Body of pancreas (tissue), 4 donors: ENCODE data around the gene ARL8B. TPM values are rescaled to one million over a fixed set of nuclear protein-coding genes. Genes with fewer than 3 reads are reported as not detected.
"Not testable (repeated sequence)": the region's sequence is repeated elsewhere in the genome, so short reads cannot be mapped to it uniquely, and the experiment has no call there.

Experiments used
- ATAC-seq: fragments of 150-250 bp; one replicate; pipeline ENCODE4 v1.9.1; 2016
- DNase-seq, 4 donors: peaks; one replicate each; pipeline ENCODE4 v3.0.0-alpha.2; 2019
- H3K27ac ChIP-seq, 4 donors: fragments of 200-600 bp; sonication (generic); 1 replicate in 3 of 4; 2 replicates in 1 of 4; pipeline versions ENCODE4 v1.5.1 to v1.6.1; 2016 to 2019; ENCODE audit warnings: mild to moderate bottlenecking in 1 of 4, mixed read lengths in 1 of 4, moderate library complexity in 1 of 4
- H3K27me3 ChIP-seq, 2 donors: fragments of 200-600 bp; sonication (generic); one replicate each; pipeline ENCODE4 v1.6.0; 2016; ENCODE audit warnings: mild to moderate bottlenecking in 1 of 2
- H3K36me3 ChIP-seq, 2 donors: fragments of 200-600 bp; sonication (generic); replicated peaks in 1 of 2; 2 replicates each; pipeline ENCODE4 v1.5.1; 2016; ENCODE audit warnings: low read depth in 2 of 2; ENCODE audit not compliant: insufficient read depth in 1 of 2
- H3K4me1 ChIP-seq: fragments of 200-600 bp; sonication (generic); one replicate; pipeline ENCODE4 v1.6.0; 2016
- H3K4me3 ChIP-seq, 2 donors: fragments of 200-600 bp; sonication (generic); 1 replicate in 1 of 2; 2 replicates in 1 of 2; pipeline ENCODE4 v1.5.1; 2016 to 2019
- H3K9me3 ChIP-seq, 3 donors: fragments of 200-600 bp; sonication (generic); 1 replicate in 2 of 3; 2 replicates in 1 of 3; pipeline ENCODE4 v1.5.1; 2016
- POLR2A ChIP-seq, 3 donors: fragments of 450-650 bp; IDR thresholded peaks; one replicate each; pipeline ENCODE4 v1.6.1; 2016; ENCODE audit warnings: antibody characterized with exemption in 3 of 3, mild to moderate bottlenecking in 2 of 3
- WGBS, 2 donors: methylation state at CpG; one replicate each; pipeline ENCODE4 v1.1.5; 2017; 5-methylcytosine and 5-hydroxymethylcytosine counted together
- intact Hi-C: fragments of 100-400 bp; cut with DNase I; formaldehyde crosslinking; loops from one replicate; pipeline ENCODE4 v1.15.1; 2023
- total RNA-seq, 2 donors: library from RNA; depleted of rRNA; stranded (reverse); fragments of >200 nt; gene quantifications; one replicate each; pipeline ENCODE4 v1.1.0, GENCODE V29; 2016
- TF ChIP-seq, protein P1 (sequence below), 7 experiments: fragments of 450-650 bp in 4 of 7; fragments of 200-600 bp in 3 of 7; sonication (generic) in 3 of 7; IDR thresholded peaks; one replicate each; pipeline ENCODE4 v1.5.1; 2016 to 2019; ENCODE audit warnings: antibody characterized with exemption in 7 of 7

ARL8B gene
- total RNA-seq, 2 donors from 2014 or later, result 21.0 to 30.3 TPM

DNA sequence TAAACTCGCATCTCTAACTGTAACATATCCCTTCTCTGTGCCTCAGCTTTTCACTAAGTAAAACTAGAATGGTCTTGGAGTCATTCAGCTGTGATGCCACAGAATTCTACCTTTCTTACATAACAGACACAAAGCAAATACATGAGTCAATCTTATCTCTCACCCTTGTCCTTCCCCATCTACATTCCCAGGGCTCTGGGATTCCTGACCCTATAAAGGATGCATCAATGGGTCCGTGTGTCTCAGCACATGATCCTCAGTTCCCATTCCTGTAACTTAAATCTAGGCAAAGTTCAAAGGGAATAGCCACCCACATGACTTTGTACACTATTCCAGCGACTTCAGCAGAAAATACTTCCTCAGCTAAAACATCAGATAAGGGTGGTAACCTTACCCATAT, 11.8 kb upstream of the ARL8B start:
- intact Hi-C loops, result no loop called here
- no peaks in the 10 kb centered on the region for H3K27me3 ChIP-seq
- WGBS, 2 donors, result 51 to 54% methylated on average over 3 of the region's 3 CpGs
- H3K9me3 ChIP-seq, result no peaks in the 10 kb centered on the region
- no peak for ATAC-seq
- no peak for DNase-seq
- H3K4me3 ChIP-seq, result no peak overlapping the region
- no peak overlapping the region for H3K27ac ChIP-seq
- TF ChIP-seq, protein P1, sequence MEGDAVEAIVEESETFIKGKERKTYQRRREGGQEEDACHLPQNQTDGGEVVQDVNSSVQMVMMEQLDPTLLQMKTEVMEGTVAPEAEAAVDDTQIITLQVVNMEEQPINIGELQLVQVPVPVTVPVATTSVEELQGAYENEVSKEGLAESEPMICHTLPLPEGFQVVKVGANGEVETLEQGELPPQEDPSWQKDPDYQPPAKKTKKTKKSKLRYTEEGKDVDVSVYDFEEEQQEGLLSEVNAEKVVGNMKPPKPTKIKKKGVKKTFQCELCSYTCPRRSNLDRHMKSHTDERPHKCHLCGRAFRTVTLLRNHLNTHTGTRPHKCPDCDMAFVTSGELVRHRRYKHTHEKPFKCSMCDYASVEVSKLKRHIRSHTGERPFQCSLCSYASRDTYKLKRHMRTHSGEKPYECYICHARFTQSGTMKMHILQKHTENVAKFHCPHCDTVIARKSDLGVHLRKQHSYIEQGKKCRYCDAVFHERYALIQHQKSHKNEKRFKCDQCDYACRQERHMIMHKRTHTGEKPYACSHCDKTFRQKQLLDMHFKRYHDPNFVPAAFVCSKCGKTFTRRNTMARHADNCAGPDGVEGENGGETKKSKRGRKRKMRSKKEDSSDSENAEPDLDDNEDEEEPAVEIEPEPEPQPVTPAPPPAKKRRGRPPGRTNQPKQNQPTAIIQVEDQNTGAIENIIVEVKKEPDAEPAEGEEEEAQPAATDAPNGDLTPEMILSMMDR (IDR thresholded peaks at IDR 0.05), result no peak
- TF ChIP-seq POLR2A (IDR thresholded peaks at IDR 0.05), result no peak
- no peaks in the 10 kb centered on the region for H3K36me3 ChIP-seq
- no peaks in the 10 kb centered on the region for H3K4me1 ChIP-seq

DNA sequence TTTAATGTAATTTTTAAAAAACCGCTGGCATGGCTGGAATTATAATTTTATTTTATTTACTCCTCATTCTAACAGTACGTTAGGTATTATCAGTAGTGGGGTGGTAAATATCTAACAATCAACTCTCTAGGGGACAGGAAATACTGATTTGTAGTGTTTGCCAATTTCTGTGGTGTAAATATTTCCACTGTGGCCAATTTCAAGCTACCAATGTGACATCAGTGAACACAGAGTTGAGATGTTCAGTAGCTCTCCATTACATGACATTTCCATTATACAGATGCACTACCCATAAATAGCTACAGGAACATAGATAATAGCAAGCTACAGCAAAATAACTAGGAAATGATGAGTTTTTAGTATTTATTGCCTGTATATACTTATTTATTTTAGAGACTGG, 10.0 kb upstream of the ARL8B start:
- DNase-seq (no peak), ATAC-seq (no peak)
- H3K27me3 ChIP-seq, result no peaks in the 10 kb centered on the region
- no peak for TF ChIP-seq POLR2A (IDR thresholded peaks at IDR 0.05)
- TF ChIP-seq, protein P1 (IDR thresholded peaks at IDR 0.05), result no peak
- no peaks in the 10 kb centered on the region for H3K9me3 ChIP-seq
- H3K4me3 ChIP-seq, result no peak overlapping the region
- intact Hi-C loops, result no loop called here
- no peaks in the 10 kb centered on the region for H3K4me1 ChIP-seq
- H3K36me3 ChIP-seq, result no peaks in the 10 kb centered on the region
- WGBS, 2 donors, result 71 to 77% methylated on average over 2 of the region's 2 CpGs
- H3K27ac ChIP-seq, result no peak overlapping the region

DNA sequence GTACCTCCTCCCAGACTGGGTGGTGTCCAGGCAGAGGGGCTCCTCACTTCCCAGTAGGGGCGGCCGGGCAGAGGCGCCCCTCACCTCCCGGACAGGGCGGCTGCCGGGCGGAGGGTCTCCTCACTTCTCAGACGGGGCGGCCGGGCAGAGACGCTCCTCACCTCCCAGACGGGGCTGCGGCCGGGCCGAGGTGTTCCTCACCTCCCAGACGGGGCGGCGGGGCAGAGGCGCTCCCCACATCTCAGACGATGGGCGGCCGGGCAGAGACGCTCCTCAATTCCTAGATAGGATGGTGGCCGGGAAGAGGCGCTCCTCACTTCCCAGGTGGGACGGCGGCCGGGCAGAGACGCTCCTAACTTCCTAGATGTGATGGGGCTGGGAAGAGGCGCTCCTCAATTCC, 8.4 kb upstream of the ARL8B start:
- ATAC-seq, H3K4me1 ChIP-seq, intact Hi-C loops, H3K36me3 ChIP-seq, H3K27me3 ChIP-seq, DNase-seq, H3K4me3 ChIP-seq, H3K9me3 ChIP-seq, H3K27ac ChIP-seq: not testable (repeated sequence)
- 86% methylated on average over 16 of the region's 30 CpGs; no CpG with 5 or more reads in 1 of the 2 donors for WGBS, 2 donors

GRCh38 chr3:5115506-5116162, 6.5 kb upstream of the ARL8B start:
- 60 to 76% methylated on average over 6 of the region's 6 CpGs for WGBS, 2 donors
- ATAC-seq (no peak), DNase-seq (no peak)
- H3K36me3 ChIP-seq, result no peaks in the 10 kb centered on the region
- intact Hi-C loops, result no loop called here
- no peaks in the 10 kb centered on the region for H3K9me3 ChIP-seq
- no peak overlapping the region for H3K27ac ChIP-seq
- no peaks in the 10 kb centered on the region for H3K4me1 ChIP-seq
- H3K4me3 ChIP-seq, result no peak overlapping the region
- TF ChIP-seq POLR2A (IDR thresholded peaks at IDR 0.05), result no peak
- TF ChIP-seq, protein P1 (IDR thresholded peaks at IDR 0.05), result no peak
- H3K27me3 ChIP-seq, result no peaks in the 10 kb centered on the region

DNA sequence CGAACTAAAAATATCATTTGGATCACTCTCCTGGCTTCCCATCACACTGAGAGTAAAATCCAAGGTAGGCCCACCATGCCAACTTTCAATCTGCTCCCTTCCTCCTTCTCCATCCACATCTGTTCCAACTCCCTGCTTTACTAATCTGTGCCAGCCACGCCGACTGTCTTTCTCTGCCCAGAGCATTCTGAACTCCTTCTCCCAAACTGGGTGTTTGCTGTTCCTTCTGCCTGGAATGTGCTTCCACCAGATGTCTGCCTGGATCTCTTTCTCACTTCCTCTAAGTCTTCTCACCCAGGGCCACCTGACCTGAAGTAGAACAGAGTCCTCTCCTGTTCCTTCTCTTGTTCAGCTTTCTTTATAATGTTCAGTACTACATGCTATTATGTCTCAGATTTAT, 5.6 kb upstream of the ARL8B start:
- intact Hi-C loops, result no loop called here
- DNase-seq, result no peak

More for the DNA sequence above, 5.6 kb upstream of the ARL8B start:
- no peak for ATAC-seq
- 48 to 63% methylated on average over 3 of the region's 3 CpGs for WGBS, 2 donors
- Histone ChIP-seq H3K36me3 (no peaks in the 10 kb centered on the region), H3K4me3 (no peak overlapping the region), H3K27ac (no peak overlapping the region), H3K27me3 (no peaks in the 10 kb centered on the region), H3K4me1 (no peaks in the 10 kb centered on the region), H3K9me3 (no peaks in the 10 kb centered on the region)
- TF ChIP-seq, protein P1 (IDR thresholded peaks at IDR 0.05), result no peak
- TF ChIP-seq POLR2A (IDR thresholded peaks at IDR 0.05), result no peak
